GM18873 (cell line): ENCODE measurements around the gene MLNR.

Source experiments
- ATAC-seq: cut with Tn5 transposase; IDR thresholded peaks from one replicate; pipeline ENCODE4 v1.9.1; 2021; ENCODE audit warnings: mild to moderate bottlenecking, moderate library complexity, moderate number of reproducible peaks; ENCODE audit not compliant: unreplicated experiment, low FRiP score

Gene MLNR

GRCh38 chr13:49220036-49220855 lies at the start of gene MLNR:
MLNR (plus strand) TSS chr13:49220338; CDS start chr13:49220338, 0 bp downstream.
- no peak for ATAC-seq

- ATAC-seq = no peak
Measured at GRCh38 chr13:49171359-49171758, 48.8 kb upstream of the MLNR start.

GRCh38 chr13:49183672-49184325 lies 36.3 kb upstream of the MLNR start:
- no peak for ATAC-seq

GRCh38 chr13:49184621-49185020 lies 35.5 kb upstream of the MLNR start:
- no peak for ATAC-seq

GRCh38 chr13:49185264-49185663 lies 34.9 kb upstream of the MLNR start:
- ATAC-seq = no peak

GRCh38 chr13:49190901-49191300 lies 29.2 kb upstream of the MLNR start:
- no peak for ATAC-seq

GRCh38 chr13:49206641-49207040 lies 13.5 kb upstream of the MLNR start:
- no peak for ATAC-seq

GRCh38 chr13:49208619-49209018 lies 11.5 kb upstream of the MLNR start:
- ATAC-seq = no peak

GRCh38 chr13:49210114-49210513 lies 10.0 kb upstream of the MLNR start:
- ATAC-seq = no peak

- no peak for ATAC-seq
Measured at GRCh38 chr13:49210669-49211068, 9.5 kb upstream of the MLNR start.

- ATAC-seq = no peak
Measured at GRCh38 chr13:49213539-49213938, 6.6 kb upstream of the MLNR start.

- no peak for ATAC-seq
Measured at GRCh38 chr13:49213997-49214916, 5.9 kb upstream of the MLNR start.

- no peak for ATAC-seq
Measured at GRCh38 chr13:49214917-49215376, 5.2 kb upstream of the MLNR start.

GRCh38 chr13:49216334-49216733 lies 3.8 kb upstream of the MLNR start:
- ATAC-seq = no peak

- no peak for ATAC-seq
Measured at GRCh38 chr13:49217962-49218492, 2.1 kb upstream of the MLNR start.

- no peak for ATAC-seq
Measured at GRCh38 chr13:49218493-49219051, 1.6 kb upstream of the MLNR start.

GRCh38 chr13:49219647-49220035 lies 497 bp upstream of the MLNR start:
- no peak for ATAC-seq

- no peak for ATAC-seq
Measured at GRCh38 chr13:49220856-49221589, 885 bp downstream of the MLNR start.

GRCh38 chr13:49221590-49221965 lies 1.4 kb downstream of the MLNR start:
- no peak for ATAC-seq
